Activated B cell treated with CpG ODN at 0.5 μM for 24 hours (primary cell): ENCODE measurements around the gene KANTR. TPM values are rescaled to one million over a fixed set of nuclear protein-coding genes. Genes with fewer than 3 reads are reported as not detected.
A peak's percentile ranks its signal among the peaks of the same experiment; 100 is the strongest.

Source experiments
- ATAC-seq: fragments of 200-7000 bp; cut with Tn5 transposase; one replicate; pipeline ENCODE4 v1.10.0; 2021; ENCODE audit warnings: low read depth, mild to moderate bottlenecking, moderate library complexity
- CTCF ChIA-PET: fragments of 350-600 bp; sonication (Branson Sonifier 250); formaldehyde crosslinking; loops from one replicate; lab custom pipeline; 2021; ENCODE audit warnings: antibody characterized with exemption; lab: Charles Lee
- POLR2A ChIA-PET: fragments of 350-600 bp; sonication (Branson Sonifier 250); formaldehyde crosslinking; loops from one replicate; lab custom pipeline; 2021; ENCODE audit warnings: antibody characterized with exemption; lab: Charles Lee
- DNase-seq: peaks from one replicate; pipeline ENCODE4 v3.0.0; 2022
- H3K27ac Mint-ChIP-seq: one replicate; pipeline ENCODE4 v1.8.0; 2020; ENCODE audit warnings: mixed read lengths
- H3K27me3 Mint-ChIP-seq: one replicate; pipeline ENCODE4 v1.8.0; 2021; ENCODE audit warnings: mixed read lengths
- H3K36me3 Mint-ChIP-seq: one replicate; pipeline ENCODE4 v1.8.0; 2021; ENCODE audit warnings: low read depth, mixed read lengths
- H3K4me1 Mint-ChIP-seq: one replicate; pipeline ENCODE4 v1.8.0; 2021; ENCODE audit warnings: mixed read lengths
- H3K4me3 Mint-ChIP-seq: one replicate; pipeline ENCODE4 v1.8.0; 2020; ENCODE audit warnings: mild to moderate bottlenecking, mixed read lengths
- H3K9me3 Mint-ChIP-seq: one replicate; pipeline ENCODE4 v1.8.0; 2020; ENCODE audit warnings: mixed read lengths
- CTCF ChIP-seq: fragments of 200-600 bp; IDR thresholded peaks from one replicate; pipeline ENCODE4 v1.8.0; 2022; ENCODE audit warnings: antibody characterized with exemption, mild to moderate bottlenecking
- intact Hi-C: fragments of 100-400 bp; cut with micrococcal nuclease; formaldehyde crosslinking; loops from one replicate; pipeline ENCODE4 v1.15.1; 2024
- total RNA-seq: library from RNA; stranded (reverse); gene quantifications from 2 replicates; pipeline ENCODE4 v1.2.3, GENCODE V29; 2022

Gene KANTR
- total RNA-seq, result 11.2 and 12.0 TPM in 2 replicates

DNA sequence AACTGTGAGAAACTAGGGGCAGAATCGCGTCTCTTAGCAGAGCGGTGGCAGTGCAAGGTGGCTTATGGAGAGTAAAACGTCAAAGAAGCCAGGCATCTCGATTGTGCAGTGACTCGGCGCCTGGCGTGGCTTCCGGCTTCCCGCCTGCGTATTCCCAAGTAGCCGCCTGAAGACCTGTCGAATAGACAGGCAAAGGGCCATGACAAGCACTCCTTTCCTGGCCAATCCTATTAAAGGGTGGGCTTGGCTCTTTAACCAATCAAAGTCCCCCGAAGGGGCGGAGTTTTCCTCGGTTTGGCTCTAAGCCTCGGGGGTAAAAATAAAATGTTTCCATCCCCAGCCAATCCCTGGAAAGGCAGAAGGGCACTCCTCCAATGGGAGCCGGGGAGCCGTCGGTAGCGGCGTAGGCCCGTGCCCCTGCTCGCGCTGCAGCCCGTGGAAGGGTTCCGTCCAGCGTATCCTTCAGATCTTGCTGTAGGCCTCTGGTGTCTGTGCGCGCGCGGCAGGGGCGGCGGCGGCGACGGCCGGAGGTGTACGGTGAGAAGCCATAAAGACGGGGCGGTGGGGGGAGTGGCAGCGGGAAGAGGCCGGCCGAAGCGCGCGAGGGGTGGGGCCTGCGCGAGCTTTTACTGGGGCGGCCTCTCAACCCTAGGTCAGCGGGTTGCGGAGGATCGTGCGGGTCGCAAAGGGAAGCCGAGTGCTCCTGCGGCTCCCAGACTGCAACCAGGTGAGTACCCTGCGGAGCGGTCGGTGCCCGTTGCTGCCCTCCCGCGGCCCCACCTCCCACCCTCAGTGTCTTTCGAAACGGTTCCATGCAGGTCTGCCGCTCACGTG, at the start of gene KANTR:
Gene KANTR, plus strand, starts transcription at position 395 of the 834 bp plus-strand sequence. CDS start 30,131 bp downstream, outside the sequence.
- POLR2A ChIA-PET, result interaction anchor here (0.6 to 1.3 kb wide), 4 partner anchors 12 to 951 kb away, joined by 3 to 10 read pairs (median 4); partner anchors contain the start of genes PHF8 and TSPYL2

DNA sequence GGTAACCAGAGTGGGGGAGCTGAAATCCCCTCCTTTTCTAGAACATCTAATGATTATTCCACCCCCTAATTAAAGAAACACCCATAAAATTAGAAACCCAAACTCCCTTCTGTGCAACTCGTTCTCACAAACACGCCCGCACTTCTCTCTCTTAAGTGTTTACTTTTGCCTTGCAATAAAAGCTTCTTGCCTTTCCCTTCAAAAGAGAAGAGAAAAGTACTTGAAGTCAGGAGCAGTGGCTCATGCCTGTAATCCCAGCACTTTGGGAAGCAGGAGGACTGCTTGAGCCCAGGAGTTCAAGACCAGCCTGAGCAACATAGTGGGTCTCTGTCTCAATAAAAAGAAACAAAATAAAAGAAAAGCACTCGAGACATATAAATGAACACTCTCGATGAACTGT, 48.9 kb upstream of the KANTR start:
- Mint-ChIP-seq H3K9me3 (no peaks in the 10 kb centered on the region), H3K4me1 (peaks cover 3% of the 10 kb centered on the region), H3K27ac (no peak overlapping the region), H3K4me3 (no peak overlapping the region), H3K36me3 (no peaks in the 10 kb centered on the region), H3K27me3 (no peaks in the 10 kb centered on the region)
- POLR2A ChIA-PET, result no interaction called here
- CTCF ChIA-PET, result no interaction called here
- no peak for TF ChIP-seq CTCF
- no peak for ATAC-seq
- intact Hi-C loops, result no loop called here
- no peak for DNase-seq

More for the DNA sequence above, at the start of gene KANTR:
- H3K4me3 Mint-ChIP-seq, result peak within 1 kb of the TSS; percentile 88
- intact Hi-C loops, result loop anchor here (1.0 to 5.0 kb wide), 5 partner anchors 12 to 1088 kb away; partner anchors contain the start of genes FAM120C and TSPYL2
- CTCF ChIA-PET, result no interaction called here
- peaks cover 20% of the 10 kb centered on the region for H3K4me1 Mint-ChIP-seq
- peak; percentile 67 for DNase-seq
- no peaks in the 10 kb centered on the region for H3K9me3 Mint-ChIP-seq
- peaks cover 3% of the 10 kb centered on the region for H3K36me3 Mint-ChIP-seq
- TF ChIP-seq CTCF, result no peak
- H3K27ac Mint-ChIP-seq, result peak within 1 kb of the TSS; percentile 85
- peak; percentile 79 for ATAC-seq
- no peaks in the 10 kb centered on the region for H3K27me3 Mint-ChIP-seq

GRCh38 chrX:53047228-53047627, 46.7 kb upstream of the KANTR start:
- Mint-ChIP-seq H3K36me3 (no peaks in the 10 kb centered on the region), H3K4me1 (peaks cover 3% of the 10 kb centered on the region), H3K4me3 (no peak overlapping the region), H3K9me3 (no peaks in the 10 kb centered on the region), H3K27ac (no peak overlapping the region), H3K27me3 (no peaks in the 10 kb centered on the region)
- ATAC-seq (no peak), DNase-seq (no peak)
- TF ChIP-seq CTCF, result no peak
- ChIA-PET CTCF (no interaction called here), POLR2A (no interaction called here)
- intact Hi-C loops, result no loop called here

DNA sequence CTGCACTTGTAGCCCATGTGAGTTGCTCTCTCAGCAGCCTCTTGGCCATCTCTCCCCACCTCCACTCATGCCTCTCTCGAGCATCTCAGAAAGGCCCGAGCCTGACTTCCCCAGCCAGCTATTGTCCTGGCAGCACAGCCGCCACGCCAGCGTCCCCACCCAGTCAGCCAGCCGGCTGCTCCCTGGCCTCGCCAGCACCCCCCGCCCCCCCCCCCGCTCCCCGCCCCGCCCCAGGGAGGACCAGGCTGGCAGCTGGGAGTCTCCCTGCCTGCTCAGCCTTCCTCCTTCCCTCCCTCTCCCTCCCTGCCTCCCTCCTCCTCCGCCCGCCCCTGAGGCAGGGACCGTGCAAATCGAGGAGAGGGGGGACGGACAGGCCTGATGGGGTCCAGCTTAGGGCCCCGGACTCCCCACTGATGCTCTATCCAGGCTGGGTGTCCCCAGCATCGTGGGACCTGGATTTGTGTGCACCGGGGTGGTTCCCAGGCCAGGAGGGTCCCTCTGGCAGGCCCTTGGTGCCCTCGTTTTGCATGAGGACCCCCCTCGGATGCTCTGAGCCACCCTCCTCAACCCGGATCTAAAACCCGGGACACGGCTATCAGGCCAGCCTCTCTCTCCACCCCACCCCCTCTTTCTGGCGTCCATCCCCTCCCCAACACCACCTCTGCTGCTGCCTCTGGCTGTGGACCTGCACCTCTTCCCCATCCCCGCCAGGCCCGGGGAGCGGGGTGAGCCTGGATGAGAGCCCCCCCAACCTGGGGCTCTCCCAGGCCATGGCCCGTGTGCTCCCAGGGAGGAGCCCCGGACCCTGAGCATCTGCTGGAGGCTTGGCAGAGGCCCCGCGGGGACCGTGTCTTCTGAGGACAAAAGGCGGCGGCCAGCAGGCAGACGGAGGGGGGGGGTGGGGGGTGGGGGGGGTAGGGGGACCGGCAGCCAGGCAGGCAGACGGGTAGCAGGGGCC, 45.5 kb upstream of the KANTR start, which contains the start of gene GPR173:
Gene GPR173, plus strand, starts transcription at position 621 of the 958 bp plus-strand sequence. CDS start 27,833 bp downstream, outside the sequence.
- no peak for DNase-seq
- peak within 1 kb of the TSS; percentile 48 for H3K4me3 Mint-ChIP-seq
- CTCF ChIA-PET, result no interaction called here
- POLR2A ChIA-PET, result interaction anchor here (0.8 kb wide), 1 partner anchor 33 kb away, joined by 3 read pairs; the partner anchor contains the start of gene TSPYL2
- no peak within 1 kb of the TSS for H3K27ac Mint-ChIP-seq
- TF ChIP-seq CTCF, result no peak
- ATAC-seq, result peak; percentile 25
- H3K27me3 Mint-ChIP-seq, result no peaks in the 10 kb centered on the region
- no peaks in the 10 kb centered on the region for H3K9me3 Mint-ChIP-seq
- H3K4me1 Mint-ChIP-seq, result peaks cover 3% of the 10 kb centered on the region
- H3K36me3 Mint-ChIP-seq, result no peaks in the 10 kb centered on the region
- intact Hi-C loops, result no loop called here
